GM23338 (cell line): ENCODE measurements around the gene C4A.
"Not testable (repeated sequence)": the region's sequence is repeated elsewhere in the genome, so short reads cannot be mapped to it uniquely, and the experiment has no call there.

Source experiments
- CTCF ChIP-seq, 2 experiments: fragments of 200-600 bp in 1 of 2; sonication (generic) in 1 of 2; conservative IDR thresholded peaks; 2 replicates each; pipeline versions ENCODE4 v1.5.1 to v1.6.1; 2016 to 2017; ENCODE audit warnings: antibody characterized with exemption in 2 of 2, low read depth in 2 of 2, mild to moderate bottlenecking in 2 of 2, moderate library complexity in 1 of 2
- ETS1 ChIP-seq: IDR thresholded peaks from 2 replicates; pipeline ENCODE4 v1.6.1; 2016; ENCODE audit warnings: antibody characterized with exemption
- EZH2 ChIP-seq: fragments of 200-600 bp; sonication (generic); IDR thresholded peaks from one replicate; pipeline ENCODE4 v1.8.0; 2017; ENCODE audit warnings: antibody characterized with exemption, mild to moderate bottlenecking, low read depth; ENCODE audit not compliant: unreplicated experiment
- EZH2phosphoT487 ChIP-seq: fragments of 200-600 bp; sonication (generic); IDR thresholded peaks from one replicate; pipeline ENCODE4 v1.8.1; 2018; ENCODE audit warnings: antibody characterized with exemption; ENCODE audit not compliant: unreplicated experiment
- POLR2AphosphoS5 ChIP-seq: IDR thresholded peaks from 2 replicates; pipeline ENCODE4 v1.6.1; 2016; ENCODE audit warnings: antibody characterized with exemption, low read depth
- REST ChIP-seq: IDR thresholded peaks from one replicate; pipeline ENCODE4 v1.6.1; 2018; ENCODE audit warnings: antibody characterized with exemption; ENCODE audit not compliant: unreplicated experiment

GRCh38 chr6:32003301-32003700 is 21.4 kb downstream of the C4A start:
- TF ChIP-seq CTCF (conservative IDR thresholded peaks at IDR 0.05; ENCODE audit: low read depth in 2 of 2); POLR2AphosphoS5; EZH2; EZH2phosphoT487; REST; ETS1: not testable (repeated sequence)
